ENCODE data around the gene PTK6.

GRCh38 chr20:63529861-63530787 lies 7.1 kb downstream of the PTK6 start:
- TF ChIP-seq CTCF (IDR thresholded peaks at IDR 0.05; ENCODE audit: insufficient read depth, low read length) (no peak), GABPA (IDR thresholded peaks at IDR 0.05; ENCODE audit: low read depth) (no peak)
